SK-N-SH (cell line): ENCODE measurements around the gene GAL. TPM values are rescaled to one million over a fixed set of nuclear protein-coding genes. Genes with fewer than 3 reads are reported as not detected.

Experiments used
- CTCF ChIA-PET: fragments of 300-600, 350-600 bp; formaldehyde crosslinking; extraction: SDS; loops from one replicate; lab custom pipeline; 2021; lab: Yijun Ruan, JAX
- POLR2A ChIA-PET: fragments of 350-600 bp; sonication (Branson Sonifier 250); formaldehyde crosslinking; extraction: SDS; loops from one replicate; lab custom pipeline; 2020; ENCODE audit warnings: antibody characterized with exemption, inconsistent platforms; lab: Yijun Ruan, JAX
- DNase-seq: peaks from one replicate; pipeline ENCODE4 v3.0.0; 2012
- H2AFZ ChIP-seq: fragments of 200-600 bp; sonication (generic); 2 replicates; pipeline ENCODE4 v1.8.1; 2016; ENCODE audit warnings: antibody characterized with exemption, mild to moderate bottlenecking, low read depth
- H3F3A ChIP-seq: fragments of 200-600 bp; sonication (generic); replicated peaks from 2 replicates; pipeline ENCODE3; 2016; ENCODE audit warnings: antibody characterized with exemption, mild to moderate bottlenecking; ENCODE audit not compliant: insufficient read depth
- H3K27ac ChIP-seq, 2 experiments: fragments of 200-500 bp in 1 of 2; fragments of 200-600 bp in 1 of 2; sonication (Bioruptor generic) in 1 of 2; sonication (generic), shearing (Covaris generic) in 1 of 2; 2 replicates each; pipeline versions ENCODE4 v1.5.1 to v1.6.1; 2014 to 2016; ENCODE audit warnings: low read depth in 2 of 2, inconsistent platforms in 1 of 2, low read length in 1 of 2, mild to moderate bottlenecking in 1 of 2, mixed read lengths in 1 of 2
- H3K27me3 ChIP-seq: fragments of 200-600 bp; sonication (generic), shearing (Covaris generic); 2 replicates; pipeline ENCODE4 v1.6.1; 2016; ENCODE audit warnings: mixed run types; ENCODE audit not compliant: insufficient read depth
- H3K36me3 ChIP-seq, 2 experiments: fragments of 200-500 bp in 1 of 2; fragments of 200-600 bp in 1 of 2; sonication (Bioruptor generic) in 1 of 2; sonication (generic) in 1 of 2; replicated peaks in 1 of 2; 2 replicates each; pipeline versions ENCODE3 to v1.5.1; 2014 to 2016; ENCODE audit warnings: low read length in 1 of 2, mild to moderate bottlenecking in 1 of 2; ENCODE audit not compliant: insufficient read depth in 2 of 2, control insufficient read depth in 1 of 2
- H3K4me1 ChIP-seq, 2 experiments: fragments of 200-500 bp in 1 of 2; fragments of 200-600 bp in 1 of 2; sonication (Bioruptor generic) in 1 of 2; sonication (generic), shearing (Covaris generic) in 1 of 2; 2 replicates each; pipeline versions ENCODE4 v1.5.1 to v1.6.1; 2014 to 2016; ENCODE audit warnings: low read depth in 1 of 2, low read length in 1 of 2, mixed run types in 1 of 2; ENCODE audit not compliant: insufficient read depth in 2 of 2, control insufficient read depth in 1 of 2
- H3K4me2 ChIP-seq: fragments of 200-600 bp; sonication (generic), shearing (Covaris generic); 2 replicates; pipeline ENCODE4 v1.6.1; 2017; ENCODE audit warnings: mixed run types
- H3K4me3 ChIP-seq, 2 experiments: fragments of 200-500 bp in 1 of 2; fragments of 200-600 bp in 1 of 2; sonication (Bioruptor generic) in 1 of 2; sonication (generic), shearing (Covaris generic) in 1 of 2; 2 replicates each; pipeline versions ENCODE4 v1.5.1 to v1.8.1; 2014 to 2016; ENCODE audit warnings: low read depth in 2 of 2, inconsistent platforms in 1 of 2, low read length in 1 of 2, mild to moderate bottlenecking in 1 of 2, mixed read lengths in 1 of 2, moderate library complexity in 1 of 2
- H3K79me2 ChIP-seq: fragments of 200-600 bp; sonication (generic); 2 replicates; pipeline ENCODE4 v1.8.1; 2017; ENCODE audit warnings: mild to moderate bottlenecking; ENCODE audit not compliant: insufficient read depth
- H3K9ac ChIP-seq: fragments of 200-600 bp; sonication (generic); 2 replicates; pipeline ENCODE4 v1.6.1; 2017; ENCODE audit warnings: mixed run types
- H3K9me2 ChIP-seq: fragments of 200-600 bp; sonication (generic); 2 replicates; pipeline ENCODE4 v1.6.1; 2017; ENCODE audit warnings: mixed run types
- H3K9me3 ChIP-seq: fragments of 200-600 bp; sonication (generic); 2 replicates; pipeline ENCODE4 v1.6.1; 2017; ENCODE audit warnings: mixed run types, mild to moderate bottlenecking, moderate library complexity
- H4K20me1 ChIP-seq: fragments of 200-600 bp; sonication (generic); 2 replicates; pipeline ENCODE4 v1.6.1; 2017; ENCODE audit warnings: mild to moderate bottlenecking, mixed run types; ENCODE audit not compliant: insufficient read depth
- CTCF ChIP-seq: fragments of 200-600 bp; sonication (generic); IDR thresholded peaks from 2 replicates; pipeline ENCODE4 v1.6.1; 2017; ENCODE audit warnings: antibody characterized with exemption, mild to moderate bottlenecking, moderate library complexity
- EP300 ChIP-seq, 2 experiments: IDR thresholded peaks; 2 replicates each; pipeline versions ENCODE4 v1.4.0 to v1.6.1; 2012; ENCODE audit warnings: borderline replicate concordance in 1 of 2, low read depth in 1 of 2, low read length in 1 of 2
- FOXJ3 ChIP-seq: sonication (generic); formaldehyde crosslinking; IDR thresholded peaks from 2 replicates; pipeline ENCODE4 v1.5.1; 2020; ENCODE audit warnings: mild to moderate bottlenecking, missing genetic modification reagents
- GABPA ChIP-seq: IDR thresholded peaks from 2 replicates; pipeline ENCODE4 v1.4.0; 2012; ENCODE audit warnings: low read depth, mild to moderate bottlenecking
- IRF3 ChIP-seq: fragments of 150-350 bp; IDR thresholded peaks from 2 replicates; pipeline ENCODE4 v1.6.1; 2016; ENCODE audit warnings: mild to moderate bottlenecking, low read depth, low read length
- MAX ChIP-seq: IDR thresholded peaks from 2 replicates; pipeline ENCODE4 v1.4.0; 2012; ENCODE audit warnings: low read depth
- MXI1 ChIP-seq: IDR thresholded peaks from 2 replicates; pipeline ENCODE4 v1.6.1; 2012; ENCODE audit warnings: mild to moderate bottlenecking, low read depth, low read length, improper control_type of control experiment
- NFIC ChIP-seq: IDR thresholded peaks from 2 replicates; pipeline ENCODE4 v1.4.0; 2012; ENCODE audit warnings: borderline replicate concordance
- NRF1 ChIP-seq: IDR thresholded peaks from 2 replicates; pipeline ENCODE4 v1.6.1; 2012; ENCODE audit warnings: low read depth, mild to moderate bottlenecking, low read length
- POLR2AphosphoS5 ChIP-seq: IDR thresholded peaks from 2 replicates; pipeline ENCODE4 v1.6.1; 2012; ENCODE audit warnings: low read depth, low read length
- RCOR1 ChIP-seq: fragments of 150-350 bp; IDR thresholded peaks from 2 replicates; pipeline ENCODE4 v1.6.1; 2017; ENCODE audit warnings: antibody characterized with exemption, low read length
- RFX5 ChIP-seq: IDR thresholded peaks from 2 replicates; pipeline ENCODE4 v1.6.1; 2012; ENCODE audit warnings: mild to moderate bottlenecking, improper control_type of control experiment, low read length
- TEAD4 ChIP-seq: IDR thresholded peaks from 2 replicates; pipeline ENCODE4 v1.4.0; 2012; ENCODE audit warnings: mild to moderate bottlenecking, borderline replicate concordance; ENCODE audit not compliant: insufficient read depth
- WGBS: methylation state at CpG from one replicate; pipeline ENCODE4 v1.1.6; 2017; ENCODE audit warnings: low lambda C conversion rate; 5-methylcytosine and 5-hydroxymethylcytosine counted together
- polyA plus RNA-seq, 3 experiments: library from polyadenylated mRNA; depleted of rRNA; stranded (reverse); fragments of >200 nt; gene quantifications; 2 replicates each; pipeline ENCODE4 v1.2.3, GENCODE V29; 2012
- TF ChIP-seq, protein P1 (sequence below): IDR thresholded peaks from 2 replicates; pipeline ENCODE4 v1.4.0; 2012; ENCODE audit warnings: low read depth, borderline replicate concordance
- TF ChIP-seq, protein P2 (sequence below): IDR thresholded peaks from 2 replicates; pipeline ENCODE4; 2012

The GAL gene
- polyA plus RNA-seq, 1 of the 3 experiments (the other 2 are of a cell fraction): 1.8 TPM

GRCh38 chr11:68710409-68710808, 26.1 kb downstream of the GAL start:
- peaks cover 0 to 9% of the 10 kb centered on the region in 2 experiments; a peak in 1 of 4 replicates for H3K4me1 ChIP-seq
- no peak for DNase-seq
- CTCF ChIA-PET: no interaction called here
- H4K20me1 ChIP-seq: no peaks in the 10 kb centered on the region
- no peaks in the 10 kb centered on the region for H3K79me2 ChIP-seq
- no peak overlapping the region for H2AFZ ChIP-seq
- no peaks in the 10 kb centered on the region for H3K9me3 ChIP-seq
- no peaks in the 10 kb centered on the region for H3K27me3 ChIP-seq
- no peaks in the 10 kb centered on the region for H3K9me2 ChIP-seq
- H3K27ac ChIP-seq: no peak overlapping the region
- no peaks in the 10 kb centered on the region for H3K36me3 ChIP-seq
- no peak overlapping the region for H3K4me2 ChIP-seq
- no peak for TF ChIP-seq TEAD4
- no peak for TF ChIP-seq MAX
- no peak for TF ChIP-seq MXI1
- no peak for TF ChIP-seq IRF3
- no peak for TF ChIP-seq RFX5
- TF ChIP-seq NRF1: no peak
- TF ChIP-seq, protein P1, sequence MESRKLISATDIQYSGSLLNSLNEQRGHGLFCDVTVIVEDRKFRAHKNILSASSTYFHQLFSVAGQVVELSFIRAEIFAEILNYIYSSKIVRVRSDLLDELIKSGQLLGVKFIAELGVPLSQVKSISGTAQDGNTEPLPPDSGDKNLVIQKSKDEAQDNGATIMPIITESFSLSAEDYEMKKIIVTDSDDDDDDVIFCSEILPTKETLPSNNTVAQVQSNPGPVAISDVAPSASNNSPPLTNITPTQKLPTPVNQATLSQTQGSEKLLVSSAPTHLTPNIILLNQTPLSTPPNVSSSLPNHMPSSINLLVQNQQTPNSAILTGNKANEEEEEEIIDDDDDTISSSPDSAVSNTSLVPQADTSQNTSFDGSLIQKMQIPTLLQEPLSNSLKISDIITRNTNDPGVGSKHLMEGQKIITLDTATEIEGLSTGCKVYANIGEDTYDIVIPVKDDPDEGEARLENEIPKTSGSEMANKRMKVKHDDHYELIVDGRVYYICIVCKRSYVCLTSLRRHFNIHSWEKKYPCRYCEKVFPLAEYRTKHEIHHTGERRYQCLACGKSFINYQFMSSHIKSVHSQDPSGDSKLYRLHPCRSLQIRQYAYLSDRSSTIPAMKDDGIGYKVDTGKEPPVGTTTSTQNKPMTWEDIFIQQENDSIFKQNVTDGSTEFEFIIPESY: no peak
- TF ChIP-seq RCOR1: no peak
- TF ChIP-seq CTCF: no peak
- H3K9ac ChIP-seq: no peak overlapping the region
- H3F3A ChIP-seq: no peaks in the 10 kb centered on the region
- POLR2A ChIA-PET: no interaction called here
- 78% methylated on average over 11 of the region's 11 CpGs for WGBS
- no peak overlapping the region for H3K4me3 ChIP-seq

DNA sequence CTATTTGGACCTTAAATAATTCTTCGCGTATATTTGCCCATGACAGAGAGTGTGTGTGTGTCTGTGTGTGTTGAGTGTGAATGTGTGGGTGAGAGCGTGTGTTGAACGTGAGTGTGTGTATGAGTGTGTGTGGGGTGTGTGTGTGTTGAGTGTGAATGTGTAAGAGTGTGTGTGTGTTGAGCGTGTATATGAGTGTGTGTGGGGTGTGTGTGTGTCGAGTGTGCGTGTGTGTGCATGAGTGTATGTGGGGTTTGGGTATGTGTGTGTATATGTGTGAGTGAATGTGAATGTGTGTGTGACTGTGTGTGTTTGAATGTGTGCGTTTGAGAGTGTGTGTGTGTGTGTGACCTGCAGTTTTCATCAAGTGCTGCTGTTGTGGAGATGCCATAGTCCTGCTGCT, 26.8 kb downstream of the GAL start:
- Histone ChIP-seq H3K27ac (no peak overlapping the region), H3F3A (no peaks in the 10 kb centered on the region), H3K9ac (no peak overlapping the region), H3K79me2 (no peaks in the 10 kb centered on the region), H3K4me2 (no peak overlapping the region), H3K4me1 (peaks cover 0 to 9% of the 10 kb centered on the region in 2 experiments; a peak in 1 of 4 replicates), H3K4me3 (no peak overlapping the region), H3K9me2 (no peaks in the 10 kb centered on the region), H3K27me3 (no peaks in the 10 kb centered on the region), H4K20me1 (no peaks in the 10 kb centered on the region), H3K36me3 (no peaks in the 10 kb centered on the region), H2AFZ (no peak overlapping the region), H3K9me3 (no peaks in the 10 kb centered on the region)
- no peak for TF ChIP-seq NFIC
- no peak for TF ChIP-seq POLR2AphosphoS5
- no peak for TF ChIP-seq GABPA
- no peak for TF ChIP-seq EP300 (IDR thresholded peaks at IDR 0.05; ENCODE audit: borderline replicate concordance in 1 of 2, low read depth in 1 of 2, low read length in 1 of 2)
- no peak for TF ChIP-seq FOXJ3 (CRISPR knock-in tag)
- TF ChIP-seq, protein P2, sequence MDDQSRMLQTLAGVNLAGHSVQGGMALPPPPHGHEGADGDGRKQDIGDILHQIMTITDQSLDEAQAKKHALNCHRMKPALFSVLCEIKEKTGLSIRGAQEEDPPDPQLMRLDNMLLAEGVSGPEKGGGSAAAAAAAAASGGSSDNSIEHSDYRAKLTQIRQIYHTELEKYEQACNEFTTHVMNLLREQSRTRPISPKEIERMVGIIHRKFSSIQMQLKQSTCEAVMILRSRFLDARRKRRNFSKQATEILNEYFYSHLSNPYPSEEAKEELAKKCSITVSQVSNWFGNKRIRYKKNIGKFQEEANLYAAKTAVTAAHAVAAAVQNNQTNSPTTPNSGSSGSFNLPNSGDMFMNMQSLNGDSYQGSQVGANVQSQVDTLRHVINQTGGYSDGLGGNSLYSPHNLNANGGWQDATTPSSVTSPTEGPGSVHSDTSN: no peak
- no peak for DNase-seq
- 95% methylated on average over 8 of the region's 8 CpGs for WGBS
- ChIA-PET CTCF (no interaction called here), POLR2A (no interaction called here)
